ENCODE data around the gene EIF4G2.

Gene EIF4G2

GRCh38 chr11:10808553-10809372 lies at the start of gene EIF4G2:
TSS of gene EIF4G2 (minus strand) at chr11:10808926.
- H3K4me1 ChIP-seq (ENCODE audit: control insufficient read depth, insufficient read depth, low read length), result no peaks in the 10 kb centered on the region
- peak within 1 kb of the TSS; percentile 99 for H3K4me3 ChIP-seq (ENCODE audit: low read depth, low read length)
- ChIA-PET CTCF (interaction anchor here (0.6 to 1.2 kb wide), 8 partner anchors 13 to 126 kb away, joined by 3 to 5 read pairs (median 4); no protein-coding TSS in a partner anchor), POLR2A (interaction anchor here (0.6 to 3.6 kb wide), 74 partner anchors 10 to 1718 kb away, joined by 3 to 194 read pairs (median 6); partner anchors contain the start of genes ADM, CTR9, GALNT18 and RNF141)
- no peaks in the 10 kb centered on the region for H3K9me3 ChIP-seq (ENCODE audit: control insufficient read depth, insufficient read depth, low read depth, low read length)
- peaks cover 2 to 40% of the 10 kb centered on the region in 2 experiments for H3K36me3 ChIP-seq (ENCODE audit: control insufficient read depth in 2 of 2, insufficient read depth in 1 of 2, low read length in 2 of 2)
- H3K27ac ChIP-seq (ENCODE audit: extremely low read depth, low read depth, low read length), result peak within 1 kb of the TSS; percentile 90
- TF ChIP-seq REST (tag by site-specific recombination; IDR thresholded peaks at IDR 0.05) (0 out of 2 replicates have a peak, but pooled peaks have one; percentile 14), ZNF624 (tag by site-specific recombination; IDR thresholded peaks at IDR 0.05) (no peak), KLF8 (tag by site-specific recombination; IDR thresholded peaks at IDR 0.05) (peak; percentile 75), ZNF654 (tag by site-specific recombination; IDR thresholded peaks at IDR 0.05; ENCODE audit: low read depth) (no peak), ZSCAN5A (tag by site-specific recombination; IDR thresholded peaks at IDR 0.05) (no peak), ZNF658 (tag by site-specific recombination; IDR thresholded peaks at IDR 0.05) (no peak), HOXA7 (CRISPR knock-in tag; IDR thresholded peaks at IDR 0.05; ENCODE audit: borderline replicate concordance) (no peak), ZNF670 (tag by site-specific recombination; IDR thresholded peaks at IDR 0.05; ENCODE audit: low read depth) (no peak), ZNF311 (tag by site-specific recombination; IDR thresholded peaks at IDR 0.05; ENCODE audit: borderline replicate concordance) (no peak), TSHZ1 (tag by site-specific recombination; IDR thresholded peaks at IDR 0.05; ENCODE audit: borderline replicate concordance) (no peak), ZNF580 (tag by site-specific recombination; IDR thresholded peaks at IDR 0.05) (0 out of 2 replicates have a peak, but pooled peaks have one; percentile 12), ZFP41 (tag by site-specific recombination; IDR thresholded peaks at IDR 0.05; ENCODE audit: borderline replicate concordance) (no peak), ZSCAN23 (tag by site-specific recombination; IDR thresholded peaks at IDR 0.05) (peak; percentile 62; the same call in 1 of the 2 replicates), ZNF350 (tag by site-specific recombination; IDR thresholded peaks at IDR 0.05) (no peak), INSM2 (tag by site-specific recombination; IDR thresholded peaks at IDR 0.05) (peak; percentile 39; the same call in 1 of the 2 replicates), ZNF341 (tag by site-specific recombination; IDR thresholded peaks at IDR 0.05; ENCODE audit: low read depth) (peak; percentile 14; the same call in 1 of the 2 replicates), ZNF148 (tag by site-specific recombination; IDR thresholded peaks at IDR 0.05; ENCODE audit: borderline replicate concordance) (no peak), GLIS1 (tag by site-specific recombination; IDR thresholded peaks at IDR 0.05) (no peak), ZNF791 (tag by site-specific recombination; IDR thresholded peaks at IDR 0.05) (no peak), ZFP69B (tag by site-specific recombination; IDR thresholded peaks at IDR 0.05) (0 out of 2 replicates have a peak, but pooled peaks have one; percentile 14), ZFP3 (tag by site-specific recombination; IDR thresholded peaks at IDR 0.05; ENCODE audit: low read depth) (no peak), SCRT1 (tag by site-specific recombination; IDR thresholded peaks at IDR 0.05; ENCODE audit: borderline replicate concordance) (no peak), ZNF610 (tag by site-specific recombination; IDR thresholded peaks at IDR 0.05; ENCODE audit: borderline replicate concordance) (no peak; the same call in 1 of the 2 replicates)

All from HEK293 (cell line).